ENCODE results near the gene MLH1.

The MLH1 gene

DNA sequence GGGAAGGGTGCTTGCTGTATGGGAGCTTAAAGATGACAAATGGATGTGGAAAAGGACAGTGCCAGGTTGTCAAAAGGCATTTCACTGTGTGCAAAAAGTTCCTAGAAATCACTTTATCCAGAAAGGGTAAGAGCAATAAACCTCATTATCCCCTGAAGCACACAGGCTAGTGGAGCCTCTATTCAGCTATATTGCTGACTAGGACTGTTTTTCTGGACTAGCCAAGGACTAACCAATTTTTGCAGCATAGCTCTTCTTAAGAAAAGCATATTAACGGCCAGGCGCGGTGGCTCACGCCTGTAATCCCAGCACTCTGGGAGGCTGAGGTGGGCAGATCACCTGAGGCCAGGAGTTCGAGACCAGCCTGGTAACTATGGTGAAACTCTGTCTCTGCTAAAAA is 64.8 kb downstream of the MLH1 start:
- TF ChIP-seq, protein P1, sequence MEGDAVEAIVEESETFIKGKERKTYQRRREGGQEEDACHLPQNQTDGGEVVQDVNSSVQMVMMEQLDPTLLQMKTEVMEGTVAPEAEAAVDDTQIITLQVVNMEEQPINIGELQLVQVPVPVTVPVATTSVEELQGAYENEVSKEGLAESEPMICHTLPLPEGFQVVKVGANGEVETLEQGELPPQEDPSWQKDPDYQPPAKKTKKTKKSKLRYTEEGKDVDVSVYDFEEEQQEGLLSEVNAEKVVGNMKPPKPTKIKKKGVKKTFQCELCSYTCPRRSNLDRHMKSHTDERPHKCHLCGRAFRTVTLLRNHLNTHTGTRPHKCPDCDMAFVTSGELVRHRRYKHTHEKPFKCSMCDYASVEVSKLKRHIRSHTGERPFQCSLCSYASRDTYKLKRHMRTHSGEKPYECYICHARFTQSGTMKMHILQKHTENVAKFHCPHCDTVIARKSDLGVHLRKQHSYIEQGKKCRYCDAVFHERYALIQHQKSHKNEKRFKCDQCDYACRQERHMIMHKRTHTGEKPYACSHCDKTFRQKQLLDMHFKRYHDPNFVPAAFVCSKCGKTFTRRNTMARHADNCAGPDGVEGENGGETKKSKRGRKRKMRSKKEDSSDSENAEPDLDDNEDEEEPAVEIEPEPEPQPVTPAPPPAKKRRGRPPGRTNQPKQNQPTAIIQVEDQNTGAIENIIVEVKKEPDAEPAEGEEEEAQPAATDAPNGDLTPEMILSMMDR (IDR thresholded peaks at IDR 0.05): no peak

DNA sequence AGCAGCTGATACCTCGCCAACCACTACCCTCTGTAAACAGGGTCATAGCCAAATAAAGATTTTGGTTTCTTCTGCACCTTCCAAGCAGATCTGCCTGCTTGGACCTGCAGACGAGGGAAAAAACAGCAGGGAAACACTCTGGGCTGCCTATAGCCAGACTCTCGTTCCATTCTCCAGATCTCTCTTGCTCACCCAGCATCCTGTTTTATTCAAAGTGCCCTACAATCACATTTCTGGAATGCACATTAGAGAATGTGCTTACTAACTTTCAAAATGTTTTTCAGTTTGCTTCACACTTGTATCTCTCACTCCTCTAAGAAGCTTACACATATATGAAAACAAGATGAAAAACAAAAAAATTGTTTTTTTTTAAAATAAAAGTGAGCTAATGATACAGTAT is 71.4 kb downstream of the MLH1 start:
- TF ChIP-seq, protein P1 (IDR thresholded peaks at IDR 0.05): no peak

DNA sequence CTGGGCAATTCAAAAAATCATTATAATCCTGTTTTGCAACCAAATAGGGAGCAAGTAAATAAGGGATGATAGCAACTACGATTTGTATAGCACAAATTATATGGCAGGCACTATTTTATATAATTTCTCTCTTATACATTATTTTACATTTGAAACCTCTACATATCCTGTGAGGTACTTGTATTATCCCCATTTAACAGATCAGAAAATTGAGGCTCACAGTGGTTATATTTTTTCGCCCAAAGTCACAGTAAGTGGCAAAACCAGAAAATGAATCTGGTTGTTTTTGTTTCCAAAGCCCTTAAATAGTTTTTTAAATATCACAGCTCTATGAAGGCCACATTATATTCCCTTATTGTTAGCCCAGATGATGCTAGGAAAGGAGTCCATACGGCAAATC is 74.3 kb downstream of the MLH1 start:
- TF ChIP-seq, protein P1 (IDR thresholded peaks at IDR 0.05): no peak

DNA sequence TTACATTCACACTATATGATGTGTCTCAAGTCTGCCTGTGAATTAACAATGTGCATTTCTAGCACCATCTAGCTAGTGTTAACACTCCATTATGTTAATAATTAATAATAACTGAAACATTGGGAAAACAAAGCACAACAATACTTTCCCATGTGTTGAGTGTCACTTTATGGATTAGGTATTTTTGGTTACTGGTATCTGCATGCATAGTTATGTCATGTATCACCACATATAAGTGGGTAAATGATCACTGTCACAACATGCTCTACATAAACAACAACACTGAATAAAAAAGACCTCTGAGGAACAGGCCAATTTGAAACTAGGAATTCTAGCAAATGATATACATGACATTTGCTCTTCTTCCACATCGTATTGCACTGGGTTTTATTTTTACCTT is 74.7 kb downstream of the MLH1 start:
- TF ChIP-seq, protein P1 (IDR thresholded peaks at IDR 0.05): no peak

DNA sequence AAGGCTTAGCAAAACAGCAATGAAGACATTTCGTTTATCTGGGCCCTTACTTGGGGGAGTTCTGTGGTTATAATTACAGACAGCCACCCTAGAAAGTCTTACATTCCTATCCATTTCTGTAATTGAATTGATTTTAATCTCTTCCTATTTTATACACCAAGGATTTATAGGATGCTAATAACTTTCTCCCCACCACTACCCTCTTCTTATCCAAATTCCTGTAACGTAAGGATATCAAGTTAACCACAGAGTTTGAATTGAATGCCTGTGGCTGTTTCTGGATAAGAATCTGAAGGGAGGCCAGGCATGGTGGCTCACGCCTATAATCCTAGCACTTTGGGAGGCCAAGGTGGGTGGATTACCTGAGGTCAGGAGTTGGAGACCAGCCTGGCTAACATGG is 78.6 kb downstream of the MLH1 start:
- TF ChIP-seq, protein P1 (IDR thresholded peaks at IDR 0.05): no peak

DNA sequence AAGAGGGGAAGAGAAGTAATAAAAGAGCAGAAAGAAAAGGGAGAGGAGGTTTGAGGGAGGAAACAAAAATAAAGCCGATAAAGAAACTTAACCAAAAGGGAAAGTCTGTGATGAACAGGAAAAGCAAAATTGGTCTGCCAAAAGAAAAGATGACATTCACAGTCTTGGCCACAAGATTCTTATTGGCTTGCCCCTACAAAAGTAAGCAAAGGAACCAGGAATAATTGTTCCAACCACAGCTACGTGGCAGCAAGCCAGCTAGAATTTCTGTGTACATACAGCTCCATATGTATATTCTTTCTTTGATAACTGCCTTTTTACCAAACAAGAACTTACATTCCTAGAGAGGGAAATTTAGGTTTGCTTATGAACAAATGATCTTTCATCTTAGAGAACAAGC is 79.6 kb downstream of the MLH1 start:
- TF ChIP-seq, protein P1 (IDR thresholded peaks at IDR 0.05): no peak

DNA sequence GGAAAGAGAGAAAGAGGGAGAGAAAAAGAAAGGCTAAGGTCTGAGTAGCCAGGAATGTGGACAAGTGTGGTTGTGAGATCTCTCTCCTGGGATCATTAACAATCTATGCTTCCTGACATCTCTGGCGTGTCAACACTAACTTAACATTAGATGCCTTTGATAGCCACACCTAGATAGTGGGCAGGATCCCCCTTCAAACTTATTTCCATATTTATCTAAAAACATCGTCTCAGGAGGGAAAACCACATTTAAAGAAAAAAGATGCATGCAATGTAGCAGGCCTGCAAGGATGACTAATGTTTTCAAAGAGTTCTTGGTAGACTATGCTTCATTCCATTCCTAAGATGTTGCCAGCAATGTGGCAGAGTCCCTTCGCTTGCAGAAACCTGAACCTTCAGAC is 80.9 kb downstream of the MLH1 start:
- TF ChIP-seq, protein P1 (IDR thresholded peaks at IDR 0.05): no peak

DNA sequence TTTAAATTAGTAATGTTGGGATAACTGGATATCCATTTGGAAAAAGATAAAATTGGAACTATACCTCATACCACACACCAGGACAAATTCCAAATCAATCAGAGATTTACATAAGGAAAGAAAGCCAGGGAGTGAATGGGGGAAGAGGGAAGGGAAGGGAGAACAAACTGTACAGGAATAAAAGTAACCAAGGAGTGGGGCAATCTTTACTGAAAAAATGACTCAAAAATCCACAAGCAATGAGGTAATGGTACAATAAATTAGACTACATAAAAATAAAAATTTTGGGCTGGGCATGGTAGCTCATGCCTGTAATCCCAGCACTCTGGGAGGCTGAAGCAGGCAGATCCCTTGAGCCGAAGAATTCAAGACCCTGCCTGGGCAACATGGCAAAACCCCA is 82.6 kb downstream of the MLH1 start:
- TF ChIP-seq, protein P1 (IDR thresholded peaks at IDR 0.05): no peak

All from LNCAP (cell line).